Prostate gland (tissue), 2 donors: Measurements from ENCODE around the gene PCK2. TPM values are rescaled to one million over a fixed set of nuclear protein-coding genes. Genes with fewer than 3 reads are reported as not detected.

Experiments used
- DNase-seq: peaks from one replicate; pipeline ENCODE4 v3.0.0-alpha.2; 2019; ENCODE audit warnings: low spot score
- H3K27ac ChIP-seq, 2 donors: fragments of 200-600 bp; sonication (generic); 2 replicates each; pipeline ENCODE4 v1.5.1; 2017 to 2019
- H3K27me3 ChIP-seq: fragments of 200-600 bp; sonication (generic); replicated peaks from 2 replicates; pipeline ENCODE4 v1.5.1; 2019; ENCODE audit not compliant: insufficient read depth
- H3K36me3 ChIP-seq, 2 donors: fragments of 200-600 bp; sonication (generic); 1 replicate in 1 of 2; 2 replicates in 1 of 2; pipeline versions ENCODE4 v1.5.1 to v1.8.1; 2017 to 2019
- H3K4me1 ChIP-seq: fragments of 200-600 bp; sonication (generic); replicated peaks from 2 replicates; pipeline ENCODE4 v1.5.1; 2019
- H3K4me3 ChIP-seq, 2 donors: fragments of 200-600 bp; sonication (generic); 2 replicates each; pipeline ENCODE4 v1.5.1; 2017 to 2019
- H3K9me3 ChIP-seq: fragments of 200-600 bp; sonication (generic); 2 replicates; pipeline ENCODE4 v1.5.1; 2017
- CTCF ChIP-seq, 4 experiments: fragments of 200-600 bp in 2 of 4; fragments of 450-650 bp in 2 of 4; sonication (generic) in 2 of 4; IDR thresholded peaks; 1 replicate in 3 of 4; 2 replicates in 1 of 4; pipeline ENCODE4 v1.5.1; 2016 to 2019; ENCODE audit warnings: antibody characterized with exemption in 4 of 4, mild to moderate bottlenecking in 2 of 4, moderate library complexity in 2 of 4
- POLR2A ChIP-seq: fragments of 450-650 bp; IDR thresholded peaks from one replicate; pipeline ENCODE4 v1.6.1; 2016; ENCODE audit warnings: antibody characterized with exemption, mild to moderate bottlenecking
- POLR2AphosphoS5 ChIP-seq: sonication (generic); formaldehyde crosslinking; IDR thresholded peaks from one replicate; pipeline ENCODE4 v1.6.1; 2017; ENCODE audit warnings: antibody characterized with exemption
- WGBS: methylation state at CpG from one replicate; pipeline ENCODE4 v1.1.5; 2018; 5-methylcytosine and 5-hydroxymethylcytosine counted together
- intact Hi-C: fragments of 100-400 bp; cut with DNase I; formaldehyde crosslinking; loops from one replicate; pipeline ENCODE4 v1.14.2; 2022
- total RNA-seq, 2 donors: library from RNA; depleted of rRNA; stranded (reverse); fragments of >200 nt; gene quantifications; one replicate each; pipeline ENCODE4 v1.1.0, GENCODE V29; 2016

PCK2 gene
- total RNA-seq, 2 donors from 2014 or later, result 15.4 to 21.8 TPM

- WGBS, result under 1% methylated on average over 42 of the region's 42 CpGs
- intact Hi-C loops, result loop anchor here (2.0 kb wide), 2 partner anchors 19 to 27 kb away; partner anchors contain the start of genes EMC9 and PCK2
- peak overlapping the region; percentile 62 to 69 for H3K4me3 ChIP-seq
- H3K4me1 ChIP-seq, result peaks cover 4% of the 10 kb centered on the region
- H3K27me3 ChIP-seq, result no peaks in the 10 kb centered on the region
- peak overlapping the region; percentile 99 for H3K27ac ChIP-seq
- TF ChIP-seq CTCF (IDR thresholded peaks at IDR 0.05), result no peak
- TF ChIP-seq POLR2AphosphoS5, result no peak
- TF ChIP-seq POLR2A, result peak; percentile 26
- H3K36me3 ChIP-seq, result peaks cover 2 to 7% of the 10 kb centered on the region in 2 donors
- no peaks in the 10 kb centered on the region for H3K9me3 ChIP-seq
- peak; percentile 75 for DNase-seq
Observed at GRCh38 chr14:24113801-24114531, 19.9 kb downstream of the PCK2 start.

- peaks cover 2 to 14% of the 10 kb centered on the region in 2 donors for H3K36me3 ChIP-seq
- H3K27me3 ChIP-seq, result no peaks in the 10 kb centered on the region
- peaks cover 4% of the 10 kb centered on the region for H3K4me1 ChIP-seq
- intact Hi-C loops, result loop anchor here (2.0 kb wide), 2 partner anchors 20 to 26 kb away; partner anchors contain the start of genes EMC9 and PCK2
- WGBS, result under 1% methylated on average over 64 of the region's 65 CpGs
- peak within 1 kb of the TSS; percentile 62 to 69 for H3K4me3 ChIP-seq
- H3K27ac ChIP-seq, result peak within 1 kb of the TSS; percentile 99
- DNase-seq, result peak; percentile 99
- H3K9me3 ChIP-seq, result no peaks in the 10 kb centered on the region
- peak; percentile 93 for TF ChIP-seq POLR2AphosphoS5
- peak; percentile 84 for TF ChIP-seq POLR2A
- peak in 1 of 4 experiments; percentile 2 for TF ChIP-seq CTCF (IDR thresholded peaks at IDR 0.05)
Observed at GRCh38 chr14:24114532-24115421, 20.7 kb downstream of the PCK2 start, which contains the start of the genes DCAF11 and NRL. Gene DCAF11, plus strand, starts transcription at chr14:24114777. Its CDS starts 818 bp downstream, at chr14:24115595. Gene NRL, minus strand, starts transcription at chr14:24114949. Its CDS starts 32,101 bp downstream, at chr14:24082848.

- no peaks in the 10 kb centered on the region for H3K27me3 ChIP-seq
- peaks cover 6 to 15% of the 10 kb centered on the region in 2 donors for H3K36me3 ChIP-seq
- TF ChIP-seq CTCF (IDR thresholded peaks at IDR 0.05) (no peak), POLR2AphosphoS5 (no peak), POLR2A (no peak)
- peak overlapping the region; percentile 99 for H3K27ac ChIP-seq
- H3K4me3 ChIP-seq, result peak overlapping the region; percentile 62 to 69
- peaks cover 4% of the 10 kb centered on the region for H3K4me1 ChIP-seq
- WGBS, result 2% methylated on average over 14 of the region's 14 CpGs
- DNase-seq, result no peak
- intact Hi-C loops, result loop anchor here (2.0 kb wide), 2 partner anchors 21 to 25 kb away; partner anchors contain the start of genes EMC9 and PCK2
- no peaks in the 10 kb centered on the region for H3K9me3 ChIP-seq
Observed at GRCh38 chr14:24115422-24116127, 21.5 kb downstream of the PCK2 start.

DNA sequence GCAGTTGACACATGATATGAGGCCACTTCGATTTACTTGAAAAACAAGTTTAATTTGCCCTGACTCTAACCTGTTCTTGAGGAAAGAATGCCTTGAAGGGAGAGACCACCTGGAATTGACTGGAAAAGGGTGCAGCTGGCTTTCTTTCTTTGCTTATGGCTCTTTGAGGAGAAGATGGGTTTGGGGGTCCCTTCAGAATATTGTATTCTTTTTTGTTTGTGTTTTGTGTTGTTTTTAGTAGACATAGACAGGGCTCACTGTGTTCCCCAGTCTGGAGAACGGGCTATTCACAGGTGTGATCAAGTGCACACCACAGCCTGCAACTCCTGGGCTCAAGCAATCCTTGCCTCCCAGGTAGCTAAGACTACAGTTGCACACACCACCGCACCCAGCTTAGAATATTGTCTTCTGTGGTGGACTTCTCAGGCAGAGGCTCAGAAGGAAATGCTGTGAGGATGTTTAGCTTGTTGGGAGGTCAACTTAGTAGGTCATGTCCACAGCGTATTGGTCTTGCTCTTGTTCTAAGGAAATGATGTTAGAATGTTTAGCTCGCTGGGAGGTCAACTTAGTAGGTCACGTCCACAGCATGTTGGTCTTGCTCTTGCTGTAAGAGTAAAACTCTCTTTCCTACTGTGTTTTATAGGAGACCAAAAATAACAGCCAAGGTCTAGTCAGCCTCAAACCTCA, 22.2 kb downstream of the PCK2 start:
- TF ChIP-seq CTCF (IDR thresholded peaks at IDR 0.05), result no peak
- no peak for TF ChIP-seq POLR2A
- no peak for TF ChIP-seq POLR2AphosphoS5
- intact Hi-C loops, result no loop called here
- Histone ChIP-seq H3K36me3 (peaks cover 11 to 22% of the 10 kb centered on the region in 2 donors), H3K4me1 (peaks cover 4% of the 10 kb centered on the region), H3K27ac (peak overlapping the region; percentile 99), H3K4me3 (peak overlapping the region; percentile 62 to 69), H3K27me3 (no peaks in the 10 kb centered on the region), H3K9me3 (no peaks in the 10 kb centered on the region)
- DNase-seq, result no peak
- 72% methylated on average over 6 of the region's 6 CpGs for WGBS
